NB4 (cell line): ENCODE data around the gene RNF126.
A peak's percentile ranks its signal among the peaks of the same experiment; 100 is the strongest.
"Not testable (repeated sequence)": the region's sequence is repeated elsewhere in the genome, so short reads cannot be mapped to it uniquely, and the experiment has no call there.

Experiments
- DNase-seq: peaks from one replicate; pipeline ENCODE4 v3.0.0; 2010; ENCODE audit warnings: low read depth
- H3K4me3 ChIP-seq: one replicate; pipeline ENCODE4 v1.5.1; 2011; ENCODE audit warnings: mild to moderate bottlenecking, low read depth, low read length, moderate library complexity
- MAX ChIP-seq: IDR thresholded peaks from 2 replicates; pipeline ENCODE4 v1.6.1; 2011; ENCODE audit warnings: low read depth, low read length
- MYC ChIP-seq: IDR thresholded peaks from 2 replicates; pipeline ENCODE4 v1.6.1; 2011; ENCODE audit warnings: low read depth, low read length
- POLR2A ChIP-seq: IDR thresholded peaks from 2 replicates; pipeline ENCODE4 v1.6.1; 2011; ENCODE audit warnings: mild to moderate bottlenecking; ENCODE audit not compliant: insufficient read length; ENCODE audit errors: extremely low read depth
- TF ChIP-seq, protein P1 (sequence below): IDR thresholded peaks from one replicate; pipeline ENCODE4 v1.5.1; 2012; ENCODE audit warnings: low read depth, low read length

RNF126 gene

GRCh38 chr19:632579-633067 is 30.4 kb downstream of the RNF126 start:
- peak; percentile 67 for DNase-seq
- TF ChIP-seq MAX (peak; percentile 54), POLR2A (no peak), MYC (no peak)
- TF ChIP-seq, protein P1, sequence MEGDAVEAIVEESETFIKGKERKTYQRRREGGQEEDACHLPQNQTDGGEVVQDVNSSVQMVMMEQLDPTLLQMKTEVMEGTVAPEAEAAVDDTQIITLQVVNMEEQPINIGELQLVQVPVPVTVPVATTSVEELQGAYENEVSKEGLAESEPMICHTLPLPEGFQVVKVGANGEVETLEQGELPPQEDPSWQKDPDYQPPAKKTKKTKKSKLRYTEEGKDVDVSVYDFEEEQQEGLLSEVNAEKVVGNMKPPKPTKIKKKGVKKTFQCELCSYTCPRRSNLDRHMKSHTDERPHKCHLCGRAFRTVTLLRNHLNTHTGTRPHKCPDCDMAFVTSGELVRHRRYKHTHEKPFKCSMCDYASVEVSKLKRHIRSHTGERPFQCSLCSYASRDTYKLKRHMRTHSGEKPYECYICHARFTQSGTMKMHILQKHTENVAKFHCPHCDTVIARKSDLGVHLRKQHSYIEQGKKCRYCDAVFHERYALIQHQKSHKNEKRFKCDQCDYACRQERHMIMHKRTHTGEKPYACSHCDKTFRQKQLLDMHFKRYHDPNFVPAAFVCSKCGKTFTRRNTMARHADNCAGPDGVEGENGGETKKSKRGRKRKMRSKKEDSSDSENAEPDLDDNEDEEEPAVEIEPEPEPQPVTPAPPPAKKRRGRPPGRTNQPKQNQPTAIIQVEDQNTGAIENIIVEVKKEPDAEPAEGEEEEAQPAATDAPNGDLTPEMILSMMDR: no peak
- peak overlapping the region; percentile 79 for H3K4me3 ChIP-seq

GRCh38 chr19:629961-630714 is 32.9 kb downstream of the RNF126 start:
- TF ChIP-seq MAX (no peak), MYC (no peak), POLR2A (no peak)
- TF ChIP-seq, protein P1: no peak
- no peak overlapping the region for H3K4me3 ChIP-seq
- DNase-seq: no peak

GRCh38 chr19:629515-629914 is 33.5 kb downstream of the RNF126 start:
- not testable (repeated sequence) for DNase-seq, H3K4me3 ChIP-seq

DNA sequence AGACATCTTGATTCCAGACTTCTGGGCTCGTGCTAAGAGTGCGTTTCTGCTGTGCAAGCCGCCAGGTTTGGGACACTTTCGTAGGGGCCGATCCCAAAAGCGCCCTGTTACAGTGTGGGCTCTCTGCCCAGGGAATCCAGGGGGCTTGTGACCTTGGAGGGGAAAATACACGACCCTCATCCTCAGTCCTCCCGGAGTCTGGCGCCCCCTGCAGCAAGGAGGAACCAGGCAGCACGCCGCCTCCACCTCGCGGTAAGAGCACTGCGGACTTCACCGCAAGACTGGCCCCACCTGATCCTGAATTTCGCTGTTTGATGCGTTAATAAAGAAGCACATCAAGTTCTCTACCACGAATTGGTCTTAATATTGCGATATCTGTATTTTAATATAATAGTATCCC is 34.8 kb downstream of the RNF126 start:
- DNase-seq: peak; percentile 30
- TF ChIP-seq MYC (no peak), POLR2A (no peak), MAX (no peak)
- TF ChIP-seq, protein P1: no peak
- no peak overlapping the region for H3K4me3 ChIP-seq

DNA sequence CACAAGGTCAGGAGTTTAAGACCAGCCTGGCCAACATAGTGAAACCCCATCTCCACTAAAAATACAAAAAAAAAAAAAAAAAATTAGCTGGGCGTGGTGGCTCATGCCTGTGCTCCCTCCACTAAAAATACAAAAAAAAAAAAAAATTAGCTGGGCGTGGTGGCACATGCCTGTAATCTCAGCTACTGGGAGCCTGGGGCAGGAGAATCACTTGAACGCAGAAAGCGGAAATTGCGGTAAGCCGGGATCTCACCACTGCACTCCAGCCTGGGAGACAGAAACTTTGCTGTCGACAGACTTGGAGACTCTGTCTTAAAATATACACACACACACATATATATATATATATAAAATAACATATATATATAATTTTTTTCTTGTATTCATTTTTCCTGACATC is 36.4 kb downstream of the RNF126 start:
- DNase-seq, H3K4me3 ChIP-seq: not testable (repeated sequence)

- H3K4me3 ChIP-seq: no peak overlapping the region
- DNase-seq: no peak
- no peak for TF ChIP-seq POLR2A
- no peak for TF ChIP-seq MYC
- no peak for TF ChIP-seq MAX
- TF ChIP-seq, protein P1: no peak
These were observed 37.8 kb downstream of the RNF126 start for GRCh38 chr19:625257-625656.

- TF ChIP-seq POLR2A (no peak), MYC (no peak), MAX (no peak)
- TF ChIP-seq, protein P1: no peak
- H3K4me3 ChIP-seq: no peak overlapping the region
- no peak for DNase-seq
These were observed 38.4 kb downstream of the RNF126 start for GRCh38 chr19:624433-625109.
